ENCODE results near the gene IMMP2L.
"Not testable (repeated sequence)": the region's sequence is repeated elsewhere in the genome, so short reads cannot be mapped to it uniquely, and the experiment has no call there.

The IMMP2L gene

GRCh38 chr7:111516612-111517011 lies 45.7 kb downstream of the IMMP2L start:
- peak; percentile 57 for DNase-seq
- in situ Hi-C loops (cut with HindIII; ENCODE audit: low pct_ligation_motif_present, low pct_unique_long_range_greater_than_20kb, low sequenced_read_pairs) = no loop called here

GRCh38 chr7:111513566-111513965 lies 48.7 kb downstream of the IMMP2L start:
- DNase-seq = no peak
- in situ Hi-C loops (cut with HindIII; ENCODE audit: low pct_ligation_motif_present, low pct_unique_long_range_greater_than_20kb, low sequenced_read_pairs) = no loop called here

- in situ Hi-C loops (cut with HindIII; ENCODE audit: low pct_ligation_motif_present, low pct_unique_long_range_greater_than_20kb, low sequenced_read_pairs) = no loop called here
- no peak for DNase-seq
Observed at GRCh38 chr7:111511845-111512244, 50.4 kb downstream of the IMMP2L start.

- in situ Hi-C loops (cut with HindIII; ENCODE audit: low pct_ligation_motif_present, low pct_unique_long_range_greater_than_20kb, low sequenced_read_pairs) = no loop called here
Observed at GRCh38 chr7:111510584-111511378, 51.5 kb downstream of the IMMP2L start.

GRCh38 chr7:111510062-111510461 lies 52.2 kb downstream of the IMMP2L start:
- in situ Hi-C loops (cut with HindIII; ENCODE audit: low pct_ligation_motif_present, low pct_unique_long_range_greater_than_20kb, low sequenced_read_pairs) = no loop called here
- no peak for DNase-seq

More at GRCh38 chr7:111510584-111511378, 51.5 kb downstream of the IMMP2L start:
- no peak for DNase-seq

- no peak for DNase-seq
- in situ Hi-C loops (cut with HindIII; ENCODE audit: low pct_ligation_motif_present, low pct_unique_long_range_greater_than_20kb, low sequenced_read_pairs) = no loop called here
Observed at GRCh38 chr7:111509288-111509687, 53.0 kb downstream of the IMMP2L start.

- in situ Hi-C loops (cut with HindIII; ENCODE audit: low pct_ligation_motif_present, low pct_unique_long_range_greater_than_20kb, low sequenced_read_pairs) = no loop called here
Observed at GRCh38 chr7:111508387-111508786, 53.9 kb downstream of the IMMP2L start.

GRCh38 chr7:111505422-111505821 lies 56.9 kb downstream of the IMMP2L start:
- DNase-seq; in situ Hi-C loops (cut with HindIII; ENCODE audit: low pct_ligation_motif_present, low pct_unique_long_range_greater_than_20kb, low sequenced_read_pairs): not testable (repeated sequence)

More at GRCh38 chr7:111508387-111508786, 53.9 kb downstream of the IMMP2L start:
- no peak for DNase-seq

- in situ Hi-C loops (cut with HindIII; ENCODE audit: low pct_ligation_motif_present, low pct_unique_long_range_greater_than_20kb, low sequenced_read_pairs); DNase-seq: not testable (repeated sequence)
Observed at GRCh38 chr7:111501799-111502198, 60.5 kb downstream of the IMMP2L start.

- peak; percentile 97 for DNase-seq
- in situ Hi-C loops (cut with HindIII; ENCODE audit: low pct_ligation_motif_present, low pct_unique_long_range_greater_than_20kb, low sequenced_read_pairs) = no loop called here
Observed at GRCh38 chr7:111499027-111499426, 63.3 kb downstream of the IMMP2L start.

GRCh38 chr7:111498391-111499007 lies 63.8 kb downstream of the IMMP2L start:
- in situ Hi-C loops (cut with HindIII; ENCODE audit: low pct_ligation_motif_present, low pct_unique_long_range_greater_than_20kb, low sequenced_read_pairs) = no loop called here
- no peak for DNase-seq

- in situ Hi-C loops (cut with HindIII; ENCODE audit: low pct_ligation_motif_present, low pct_unique_long_range_greater_than_20kb, low sequenced_read_pairs) = no loop called here
- no peak for DNase-seq
Observed at GRCh38 chr7:111495173-111495810, 67.0 kb downstream of the IMMP2L start.

GRCh38 chr7:111492234-111492633 lies 70.1 kb downstream of the IMMP2L start:
- in situ Hi-C loops (cut with HindIII; ENCODE audit: low pct_ligation_motif_present, low pct_unique_long_range_greater_than_20kb, low sequenced_read_pairs) = no loop called here
- DNase-seq = no peak

- peak; percentile 73 for DNase-seq
- in situ Hi-C loops (cut with HindIII; ENCODE audit: low pct_ligation_motif_present, low pct_unique_long_range_greater_than_20kb, low sequenced_read_pairs) = no loop called here
Observed at GRCh38 chr7:111486472-111487142, 75.7 kb downstream of the IMMP2L start.

GRCh38 chr7:111485701-111486380 lies 76.5 kb downstream of the IMMP2L start:
- DNase-seq = no peak
- in situ Hi-C loops (cut with HindIII; ENCODE audit: low pct_ligation_motif_present, low pct_unique_long_range_greater_than_20kb, low sequenced_read_pairs) = no loop called here

- in situ Hi-C loops (cut with HindIII; ENCODE audit: low pct_ligation_motif_present, low pct_unique_long_range_greater_than_20kb, low sequenced_read_pairs) = no loop called here
- no peak for DNase-seq
Observed at GRCh38 chr7:111483078-111483477, 79.2 kb downstream of the IMMP2L start.

- in situ Hi-C loops (cut with HindIII; ENCODE audit: low pct_ligation_motif_present, low pct_unique_long_range_greater_than_20kb, low sequenced_read_pairs) = no loop called here
- DNase-seq = no peak
Observed at GRCh38 chr7:111477462-111478225, 84.6 kb downstream of the IMMP2L start.

Measured in ACHN (cell line).